WERI-Rb-1 (cell line): ENCODE measurements around the gene ELOVL7.

Experiments used
- DNase-seq: peaks from one replicate; pipeline ENCODE4 v3.0.0-alpha.2; 2020
- H3K27ac ChIP-seq: fragments of 250-450 bp; sonication (Bioruptor Pico); 2 replicates; pipeline ENCODE4 v1.5.1; 2020; ENCODE audit warnings: mild to moderate bottlenecking, moderate library complexity
- H3K27me3 ChIP-seq: fragments of 250-450 bp; sonication (Bioruptor Pico); 2 replicates; pipeline ENCODE4 v1.5.1; 2021; ENCODE audit warnings: mild to moderate bottlenecking, low read depth, moderate library complexity; ENCODE audit not compliant: insufficient read depth, severe bottlenecking
- H3K36me3 ChIP-seq: fragments of 250-450 bp; sonication (Bioruptor Pico); 2 replicates; pipeline ENCODE4 v1.5.1; 2020; ENCODE audit warnings: mild to moderate bottlenecking, moderate library complexity
- H3K4me3 ChIP-seq: 2 replicates; pipeline ENCODE4 v1.5.1; 2011; ENCODE audit warnings: low read depth, mild to moderate bottlenecking, control low read depth, low read length
- H3K9me3 ChIP-seq: fragments of 250-450 bp; sonication (Bioruptor Pico); 2 replicates; pipeline ENCODE4 v1.5.1; 2021; ENCODE audit warnings: mild to moderate bottlenecking, moderate library complexity; ENCODE audit not compliant: severe bottlenecking
- TF ChIP-seq, protein P1 (sequence below): IDR thresholded peaks from 2 replicates; pipeline ENCODE4 v1.5.1; 2011; ENCODE audit warnings: low read depth, mild to moderate bottlenecking, control low read depth, inconsistent platforms, low read length

Gene ELOVL7

DNA sequence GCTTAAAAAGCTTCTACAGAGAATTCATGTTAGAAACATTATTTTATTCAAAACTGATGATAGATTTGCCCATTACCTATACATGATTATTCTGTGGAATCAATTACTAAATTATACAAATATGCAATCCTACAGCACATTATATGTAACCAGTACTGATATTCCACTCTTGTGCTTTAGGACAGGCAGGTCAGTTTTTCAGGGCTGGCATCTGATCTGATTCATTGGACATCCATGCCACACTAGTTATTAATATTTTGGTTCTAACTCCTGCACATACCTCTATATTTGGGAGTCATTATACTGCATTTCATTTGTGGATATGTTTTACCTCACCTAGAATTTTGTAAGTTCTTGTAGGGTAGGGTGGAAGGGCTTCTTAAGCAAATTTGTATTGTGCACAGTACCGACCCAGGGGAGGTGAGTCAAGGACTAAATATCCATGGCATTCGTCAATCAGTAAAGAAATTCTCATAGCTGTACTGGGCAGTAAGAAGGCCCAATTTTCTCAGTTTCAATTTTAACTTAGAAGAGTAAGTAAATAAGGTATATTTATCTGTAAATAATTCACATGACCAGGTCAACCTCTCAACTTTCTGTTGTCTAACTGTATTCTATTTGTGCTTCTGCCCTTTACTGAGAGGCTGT lies 33.5 kb downstream of the ELOVL7 start:
- no peak for DNase-seq

DNA sequence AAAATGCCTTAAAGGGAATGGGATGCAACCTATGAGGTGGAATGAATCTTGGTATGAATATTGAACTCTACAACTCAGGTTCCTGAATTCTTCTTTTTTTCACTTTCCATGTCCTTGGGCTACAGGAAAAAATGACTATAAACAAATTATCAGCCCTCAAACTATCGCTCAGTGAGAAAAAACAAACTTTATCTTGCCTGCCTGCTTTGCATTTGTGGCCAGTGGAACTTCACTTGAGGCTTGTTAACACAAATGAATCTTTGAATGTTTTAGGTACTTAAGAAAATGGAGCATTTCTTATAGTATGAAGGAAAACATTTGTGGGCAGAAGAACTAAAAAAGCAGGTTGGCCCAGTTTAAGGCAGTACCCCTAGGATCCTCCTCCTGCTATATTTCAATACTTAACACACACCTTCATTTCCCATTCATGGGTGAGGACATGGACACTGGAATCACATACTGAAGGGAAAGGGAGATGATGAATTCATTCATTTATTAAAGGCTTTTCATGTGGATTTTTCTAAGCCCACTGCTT lies 34.1 kb downstream of the ELOVL7 start:
- Histone ChIP-seq H3K27me3 (no peaks in the 10 kb centered on the region), H3K27ac (no peak overlapping the region), H3K9me3 (no peaks in the 10 kb centered on the region), H3K4me3 (no peak overlapping the region), H3K36me3 (no peaks in the 10 kb centered on the region; the same call in 1 of the 2 replicates)
- DNase-seq = no peak
- TF ChIP-seq, protein P1, sequence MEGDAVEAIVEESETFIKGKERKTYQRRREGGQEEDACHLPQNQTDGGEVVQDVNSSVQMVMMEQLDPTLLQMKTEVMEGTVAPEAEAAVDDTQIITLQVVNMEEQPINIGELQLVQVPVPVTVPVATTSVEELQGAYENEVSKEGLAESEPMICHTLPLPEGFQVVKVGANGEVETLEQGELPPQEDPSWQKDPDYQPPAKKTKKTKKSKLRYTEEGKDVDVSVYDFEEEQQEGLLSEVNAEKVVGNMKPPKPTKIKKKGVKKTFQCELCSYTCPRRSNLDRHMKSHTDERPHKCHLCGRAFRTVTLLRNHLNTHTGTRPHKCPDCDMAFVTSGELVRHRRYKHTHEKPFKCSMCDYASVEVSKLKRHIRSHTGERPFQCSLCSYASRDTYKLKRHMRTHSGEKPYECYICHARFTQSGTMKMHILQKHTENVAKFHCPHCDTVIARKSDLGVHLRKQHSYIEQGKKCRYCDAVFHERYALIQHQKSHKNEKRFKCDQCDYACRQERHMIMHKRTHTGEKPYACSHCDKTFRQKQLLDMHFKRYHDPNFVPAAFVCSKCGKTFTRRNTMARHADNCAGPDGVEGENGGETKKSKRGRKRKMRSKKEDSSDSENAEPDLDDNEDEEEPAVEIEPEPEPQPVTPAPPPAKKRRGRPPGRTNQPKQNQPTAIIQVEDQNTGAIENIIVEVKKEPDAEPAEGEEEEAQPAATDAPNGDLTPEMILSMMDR = no peak

More for the DNA sequence above, 33.5 kb downstream of the ELOVL7 start:
- TF ChIP-seq, protein P1 = no peak
- H3K9me3 ChIP-seq = no peaks in the 10 kb centered on the region
- no peak overlapping the region for H3K4me3 ChIP-seq
- no peak overlapping the region for H3K27ac ChIP-seq
- no peaks in the 10 kb centered on the region for H3K27me3 ChIP-seq
- H3K36me3 ChIP-seq = no peaks in the 10 kb centered on the region; the same call in 1 of the 2 replicates

DNA sequence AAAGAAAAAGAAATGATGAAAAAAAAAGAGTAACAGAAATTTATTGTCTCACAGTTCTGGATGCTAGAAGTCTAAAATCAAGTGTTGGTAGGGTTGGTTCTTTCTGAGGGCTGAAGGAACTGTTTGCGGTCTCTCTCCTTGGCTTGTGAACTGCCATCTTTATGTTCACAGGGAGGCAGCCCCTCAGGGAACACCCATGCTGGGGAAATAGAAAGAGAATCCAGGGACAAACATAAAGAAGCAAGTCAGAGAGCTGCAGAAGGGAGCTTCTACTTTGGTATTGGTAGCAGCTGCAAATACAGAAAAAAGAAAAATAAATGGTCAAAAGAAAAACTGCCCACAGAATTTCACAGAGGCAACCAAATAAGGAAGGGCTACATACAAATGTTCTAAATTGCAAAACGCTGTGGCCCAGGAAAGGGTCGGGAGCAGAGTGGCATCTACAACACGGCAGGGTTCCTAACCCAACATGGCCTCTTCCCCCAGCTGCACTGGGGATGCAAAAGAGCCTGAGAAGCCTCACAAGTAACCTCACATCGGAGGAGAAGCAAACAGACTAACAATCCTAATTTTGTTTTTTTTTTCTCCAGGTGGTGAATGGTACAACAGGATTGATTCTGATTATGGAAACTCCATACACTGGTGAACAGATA lies 37.4 kb downstream of the ELOVL7 start:
- Histone ChIP-seq H3K4me3 (no peak overlapping the region), H3K27ac (no peak overlapping the region), H3K36me3 (no peaks in the 10 kb centered on the region; the same call in 1 of the 2 replicates), H3K27me3 (no peaks in the 10 kb centered on the region), H3K9me3 (no peaks in the 10 kb centered on the region)
- TF ChIP-seq, protein P1 = no peak
- DNase-seq = no peak

DNA sequence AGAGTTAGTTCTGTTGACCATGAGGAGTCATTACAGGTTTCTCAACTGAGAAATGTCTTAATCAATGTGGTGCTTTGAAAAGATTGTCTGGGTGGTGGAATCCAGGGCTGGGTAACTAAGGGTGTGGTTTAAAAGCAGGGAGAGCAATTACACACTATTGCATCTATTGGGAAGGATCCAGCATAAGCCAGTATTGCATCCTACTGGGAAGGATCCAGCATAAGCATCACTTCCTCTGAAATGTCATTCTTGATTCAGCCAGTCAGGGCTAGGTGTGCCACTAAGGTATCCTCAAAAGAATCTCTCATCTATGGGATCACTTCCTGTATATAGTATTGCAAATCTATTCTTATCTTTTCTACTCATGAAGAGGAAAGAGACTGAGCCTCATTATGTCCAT lies 38.6 kb downstream of the ELOVL7 start:
- no peak for DNase-seq
- Histone ChIP-seq H3K9me3 (no peaks in the 10 kb centered on the region), H3K27me3 (no peaks in the 10 kb centered on the region), H3K36me3 (no peaks in the 10 kb centered on the region; the same call in 1 of the 2 replicates), H3K27ac (no peak overlapping the region), H3K4me3 (no peak overlapping the region)
- TF ChIP-seq, protein P1 = no peak

DNA sequence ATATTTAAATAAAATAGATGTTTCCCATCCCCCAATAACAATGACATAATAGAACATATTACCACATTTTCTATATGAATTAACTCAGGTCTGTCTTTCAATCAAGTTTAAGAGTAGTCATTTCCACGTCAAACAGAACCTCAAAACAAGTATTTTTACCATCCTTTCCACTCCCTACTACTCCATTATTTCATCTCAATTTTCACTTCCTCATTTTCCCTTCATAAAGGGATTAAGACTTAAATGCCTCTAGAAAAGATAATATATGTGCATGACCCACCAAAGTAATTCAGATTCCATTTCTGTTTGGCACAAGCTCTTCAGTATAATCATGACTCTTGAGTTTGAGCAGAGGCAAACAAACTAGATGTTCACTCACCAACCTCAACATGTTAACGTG lies 40.4 kb downstream of the ELOVL7 start:
- H3K9me3 ChIP-seq = no peaks in the 10 kb centered on the region
- DNase-seq = no peak
- H3K4me3 ChIP-seq = no peak overlapping the region
- TF ChIP-seq, protein P1 = no peak
- H3K27me3 ChIP-seq = no peaks in the 10 kb centered on the region
- H3K36me3 ChIP-seq = no peaks in the 10 kb centered on the region; the same call in 1 of the 2 replicates
- no peak overlapping the region for H3K27ac ChIP-seq
